NCI-H1930 (cell line): ENCODE results near the gene RHBDL3.
A peak's percentile ranks its signal among the peaks of the same experiment; 100 is the strongest.
"Not testable (repeated sequence)": the region's sequence is repeated elsewhere in the genome, so short reads cannot be mapped to it uniquely, and the experiment has no call there.

ENCODE experiments used
- DNase-seq, 2 experiments: peaks; one replicate each; lab custom pipeline; 2025; lab: John Stamatoyannopoulos, UW

Gene RHBDL3

DNA sequence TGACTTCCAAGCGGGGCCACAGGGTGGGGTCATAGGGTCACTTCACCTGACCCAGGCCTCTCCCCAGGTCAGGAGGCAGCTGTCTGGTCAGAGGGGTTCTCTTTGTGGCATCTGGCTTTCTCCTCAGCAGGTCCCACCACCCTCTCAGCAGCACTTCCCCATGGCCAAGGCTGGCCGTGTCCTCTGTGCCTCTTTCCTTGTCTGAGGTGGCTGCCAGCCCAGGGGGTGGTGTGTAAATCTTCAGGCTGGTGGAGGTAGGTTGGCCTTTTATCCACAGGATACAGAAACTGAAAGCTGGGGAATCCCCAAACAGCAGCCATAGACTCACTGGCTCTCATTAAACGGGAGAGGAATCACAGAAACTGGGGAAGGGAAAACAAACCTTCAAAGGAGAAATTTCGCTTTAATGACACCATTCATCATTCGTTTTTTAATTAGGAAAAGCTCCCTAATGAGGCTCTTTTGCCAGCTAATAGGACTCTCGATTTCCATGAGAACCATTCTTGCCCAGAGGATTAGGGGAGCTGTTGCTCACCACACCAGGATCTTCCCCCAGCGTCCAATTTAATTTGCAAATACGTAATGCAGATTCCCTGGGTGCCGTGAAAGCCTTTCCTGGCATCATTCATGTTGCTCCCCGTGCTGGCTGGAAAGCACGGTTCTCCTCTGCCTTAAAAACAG lies 58.3 kb downstream of the RHBDL3 start:
- no peak for DNase-seq

DNA sequence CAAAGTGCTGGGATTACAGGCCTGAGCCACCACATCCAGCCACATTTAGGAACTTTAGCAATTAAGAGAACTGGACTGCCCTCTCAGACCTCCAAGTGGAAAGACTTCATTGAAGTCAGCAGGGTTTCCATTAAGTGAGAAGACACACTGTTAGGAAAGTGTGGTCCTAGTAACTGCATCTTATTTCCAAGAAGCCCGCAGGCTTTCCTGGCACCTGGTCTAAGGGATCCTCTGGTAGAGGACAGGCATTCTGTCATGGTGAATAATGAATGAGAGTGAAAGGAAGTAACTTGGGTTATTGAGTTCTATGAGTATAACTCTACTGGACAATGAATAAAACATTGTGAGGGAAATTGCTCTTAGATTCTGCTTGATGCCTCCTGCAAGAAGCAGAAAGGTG lies 62.3 kb downstream of the RHBDL3 start:
- no peak for DNase-seq

GRCh38 chr17:32330147-32330546 lies 64.5 kb downstream of the RHBDL3 start:
- no peak for DNase-seq

- DNase-seq = no peak
Measured at GRCh38 chr17:32331243-32332040, 65.8 kb downstream of the RHBDL3 start.

GRCh38 chr17:32333187-32333586 lies 67.6 kb downstream of the RHBDL3 start:
- DNase-seq = no peak

- DNase-seq = no peak
Measured at GRCh38 chr17:32335046-32335445, 69.4 kb downstream of the RHBDL3 start.

DNA sequence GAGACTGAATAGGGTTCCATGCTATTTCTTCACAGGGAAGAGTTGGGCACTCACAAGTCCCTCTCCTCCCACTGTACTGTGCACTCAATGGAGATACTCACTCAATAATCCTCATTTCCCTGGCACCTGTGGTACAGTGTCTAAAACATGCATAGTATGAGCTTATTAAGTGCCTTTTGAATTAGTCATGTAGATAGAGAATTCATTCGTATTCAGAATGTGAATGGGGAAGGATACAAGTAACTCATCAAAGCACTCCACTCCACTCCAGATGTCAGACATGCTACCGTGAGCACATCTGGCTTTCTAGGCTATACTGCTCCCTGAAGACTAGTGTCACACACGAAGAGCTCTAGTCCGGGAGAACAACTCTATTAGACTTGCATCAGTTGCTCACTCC lies 70.1 kb downstream of the RHBDL3 start:
- DNase-seq = no peak

- DNase-seq = no peak
Measured at GRCh38 chr17:32341141-32341856, 75.7 kb downstream of the RHBDL3 start.

- peak; percentile 52 to 74 for DNase-seq
Measured at GRCh38 chr17:32341857-32342602, 76.4 kb downstream of the RHBDL3 start, which contains the start of gene C17orf75. Gene C17orf75, minus strand, starts transcription at chr17:32342173. Its CDS starts 34 bp downstream, at chr17:32342139.

DNA sequence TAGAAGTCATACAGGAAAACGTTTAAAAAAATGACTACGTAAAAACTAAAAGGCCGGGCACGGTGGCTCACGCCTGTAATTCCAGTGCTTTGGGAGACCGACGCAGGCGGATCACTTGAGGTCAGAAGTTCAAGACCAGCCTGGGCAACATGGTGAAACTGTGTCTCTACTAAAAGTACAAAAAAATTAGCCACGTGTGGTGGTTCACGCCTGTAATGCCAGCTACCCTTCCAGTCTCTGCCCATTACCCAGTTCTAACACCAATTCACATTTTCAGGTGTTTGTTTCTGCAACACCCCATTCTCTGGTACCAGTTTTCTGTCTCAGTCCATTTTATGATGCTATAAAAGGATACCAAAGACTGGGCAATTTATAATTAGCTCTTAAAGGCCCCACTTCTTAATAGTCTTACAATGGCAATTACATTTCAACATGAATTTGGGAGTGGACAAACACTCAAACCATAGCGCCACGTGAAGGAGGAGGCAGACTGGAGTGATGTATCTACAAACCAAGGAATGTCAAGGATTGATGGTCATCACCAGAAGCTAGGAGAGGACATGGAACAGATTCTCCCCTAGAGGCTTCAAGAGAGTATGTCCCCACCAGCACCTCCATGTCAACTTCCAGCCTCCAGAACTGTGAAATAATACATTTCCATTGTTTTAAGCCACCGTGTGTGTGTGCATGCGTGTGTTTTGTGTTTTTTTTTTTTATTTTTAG lies 77.1 kb downstream of the RHBDL3 start:
- no peak for DNase-seq

DNA sequence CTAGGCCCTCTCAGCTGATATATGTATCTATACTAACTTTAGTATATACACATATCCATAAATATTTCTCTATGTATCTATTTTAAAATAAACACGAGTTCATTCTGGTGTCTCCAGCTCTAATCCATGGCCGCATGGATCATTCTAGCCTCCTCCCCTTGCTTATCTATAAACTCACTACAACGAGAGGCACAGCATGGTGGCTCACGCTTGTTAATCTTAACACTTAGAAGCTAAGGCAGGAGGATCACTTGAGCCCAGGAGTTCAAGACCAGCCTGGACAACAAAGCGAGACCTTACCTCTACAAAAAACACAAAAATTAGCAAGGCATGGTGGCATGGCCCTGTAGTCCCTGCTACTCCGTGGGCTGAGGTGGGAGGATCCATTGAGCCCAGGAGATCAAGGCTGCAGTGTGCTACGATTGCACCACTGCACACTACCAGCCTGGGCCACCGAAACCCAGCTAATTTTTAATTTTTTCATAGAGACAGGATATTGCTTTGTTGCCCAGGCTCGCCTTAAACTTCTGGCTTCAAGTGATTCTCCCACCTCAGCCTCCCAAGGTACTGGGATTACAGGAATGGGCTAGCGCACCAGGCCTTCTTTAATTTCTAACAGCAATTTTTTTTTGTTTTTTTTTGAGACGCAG lies 80.4 kb downstream of the RHBDL3 start:
- DNase-seq = no peak

- no peak for DNase-seq
Measured at GRCh38 chr17:32348483-32348800, 82.8 kb downstream of the RHBDL3 start.

DNA sequence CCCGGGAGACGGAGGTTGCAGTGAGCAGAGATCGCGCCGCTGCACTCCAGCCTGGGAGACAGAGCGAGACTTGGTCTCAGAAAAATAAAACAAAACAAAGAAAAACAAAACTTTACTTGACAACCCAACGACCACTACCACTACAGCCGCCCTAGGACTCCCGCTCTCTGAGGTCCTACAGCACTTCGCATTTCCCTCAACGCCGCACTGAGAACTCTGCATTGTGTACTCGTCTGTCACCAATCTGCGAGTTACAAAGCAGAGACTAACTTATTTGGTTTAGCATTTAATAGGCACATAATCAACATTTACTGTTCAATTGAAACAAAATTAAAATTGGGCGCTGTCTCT lies 83.8 kb downstream of the RHBDL3 start:
- DNase-seq = no peak

DNA sequence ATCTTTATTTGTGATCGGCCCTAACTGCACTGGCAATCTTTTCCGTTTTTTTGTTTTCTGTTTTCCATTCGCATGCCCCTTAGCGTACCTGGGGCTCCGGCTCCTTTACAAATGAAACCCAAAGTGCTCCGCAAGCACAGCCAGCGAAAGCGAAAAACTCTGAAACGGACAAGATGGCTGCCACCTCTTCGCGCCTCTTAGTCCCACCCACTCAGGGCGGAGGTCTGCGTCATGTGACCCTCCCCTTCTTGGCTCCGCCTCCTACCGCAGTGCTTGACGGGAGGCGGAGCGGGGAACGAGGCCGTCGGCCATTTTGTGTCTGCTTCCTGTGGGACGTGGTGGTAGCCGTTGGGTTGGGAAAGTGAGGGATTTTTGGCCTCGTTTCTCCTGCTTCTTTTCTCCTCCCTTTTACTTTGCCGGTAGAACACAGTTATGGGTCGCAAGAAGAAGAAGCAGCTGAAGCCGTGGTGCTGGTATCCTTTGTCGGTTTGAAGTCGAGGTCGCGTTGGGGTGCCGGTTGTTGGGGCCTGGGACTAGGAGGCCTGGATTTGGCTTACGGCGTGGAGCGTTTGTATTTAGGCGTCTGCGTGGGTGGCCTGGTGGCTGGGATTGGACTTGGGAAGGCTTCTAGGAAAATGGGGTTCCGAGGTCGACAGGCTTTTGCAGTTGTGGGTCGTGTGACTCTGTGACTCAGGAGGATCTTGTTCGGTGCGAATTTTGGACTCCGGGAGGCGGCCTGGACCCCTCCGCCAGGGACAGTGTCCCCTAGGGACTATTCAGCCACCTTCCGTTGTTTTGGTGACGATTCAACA lies 84.4 kb downstream of the RHBDL3 start, which contains the start of gene ZNF207:
Gene ZNF207, plus strand, starts transcription at position 304 of the 812 bp plus-strand sequence. Its CDS starts 129 bp downstream, at position 433.
- peak; percentile 93 to 96 for DNase-seq

GRCh38 chr17:32350666-32351418 lies 85.2 kb downstream of the RHBDL3 start:
- no peak for DNase-seq

GRCh38 chr17:32352734-32353133 lies 87.1 kb downstream of the RHBDL3 start:
- not testable (repeated sequence) for DNase-seq

- DNase-seq = no peak
Measured at GRCh38 chr17:32355649-32356377, 90.2 kb downstream of the RHBDL3 start.

- DNase-seq = no peak
Measured at GRCh38 chr17:32356378-32356743, 90.7 kb downstream of the RHBDL3 start.

- no peak for DNase-seq
Measured at GRCh38 chr17:32356750-32357149, 91.1 kb downstream of the RHBDL3 start.
